Panc1 (cell line): ENCODE results near the gene INF2. TPM values are rescaled to one million over a fixed set of nuclear protein-coding genes. Genes with fewer than 3 reads are reported as not detected.
A peak's percentile ranks its signal among the peaks of the same experiment; 100 is the strongest.

ENCODE experiments used
- ATAC-seq: fragments of 200-7000 bp; cut with Tn5 transposase; 2 replicates; pipeline ENCODE4 v1.9.1; 2020; ENCODE audit warnings: mild to moderate bottlenecking, moderate library complexity
- BruUV-seq: library from RNA; stranded (reverse); fragments of 400-500 nt; replicated peaks from 2 replicates; lab custom pipeline; 2021; lab: Mats Ljungman, UMichigan
- CTCF ChIA-PET: fragments of 300-600 bp; sonication (Branson Sonifier 250); formaldehyde crosslinking; loops from one replicate; lab custom pipeline; 2022; ENCODE audit warnings: antibody characterized with exemption; lab: Charles Lee
- POLR2A ChIA-PET: fragments of 300-600 bp; sonication (Branson Sonifier 250); formaldehyde crosslinking; loops from one replicate; lab custom pipeline; 2022; ENCODE audit warnings: antibody characterized with exemption; lab: Charles Lee
- DNase-seq: peaks from one replicate; pipeline ENCODE4 v3.0.0-alpha.2; 2010; ENCODE audit warnings: low read depth, low spot score
- H3K27ac ChIP-seq: 2 replicates; pipeline ENCODE4 v1.5.1; 2011; ENCODE audit warnings: mild to moderate bottlenecking, low read length, inconsistent platforms
- H3K27me3 ChIP-seq: fragments of 200-500 bp; sonication (Bioruptor generic); 2 replicates; pipeline ENCODE4 v1.6.0; 2014; ENCODE audit warnings: low read length, inconsistent platforms; ENCODE audit not compliant: control insufficient read depth, insufficient read depth
- H3K36me3 ChIP-seq: fragments of 200-500 bp; sonication (Bioruptor generic); 2 replicates; pipeline ENCODE4 v1.5.1; 2014; ENCODE audit warnings: inconsistent platforms, mild to moderate bottlenecking, low read length, moderate library complexity; ENCODE audit not compliant: control insufficient read depth, insufficient read depth
- H3K4me1 ChIP-seq: 2 replicates; pipeline ENCODE4 v1.5.1; 2011; ENCODE audit warnings: inconsistent platforms, mild to moderate bottlenecking, low read length, moderate library complexity; ENCODE audit not compliant: control insufficient read depth, insufficient read depth
- H3K4me3 ChIP-seq, 2 experiments: 2 replicates each; pipeline ENCODE4 v1.5.1; 2011 to 2012; ENCODE audit warnings: low read depth in 2 of 2, low read length in 2 of 2, mild to moderate bottlenecking in 2 of 2, inconsistent platforms in 1 of 2, moderate library complexity in 1 of 2
- H3K9me3 ChIP-seq: fragments of 200-500 bp; sonication (Bioruptor generic); 2 replicates; pipeline ENCODE4 v1.5.1; 2014; ENCODE audit warnings: low read depth, mild to moderate bottlenecking, inconsistent platforms, low read length, moderate library complexity; ENCODE audit not compliant: control insufficient read depth, insufficient read depth
- POLR2AphosphoS5 ChIP-seq: IDR thresholded peaks from 2 replicates; pipeline ENCODE4 v1.6.1; 2012; ENCODE audit warnings: mild to moderate bottlenecking, low read depth, low read length, moderate library complexity
- SIN3A ChIP-seq: IDR thresholded peaks from 2 replicates; pipeline ENCODE4 v1.6.1; 2012; ENCODE audit warnings: low read depth, mild to moderate bottlenecking, low read length, moderate library complexity, borderline replicate concordance; ENCODE audit not compliant: insufficient read depth
- TCF7L2 ChIP-seq: IDR thresholded peaks from 2 replicates; pipeline ENCODE4 v1.6.1; 2011; ENCODE audit warnings: mild to moderate bottlenecking, low read depth, low read length, inconsistent platforms
- in situ Hi-C: cut with HindIII; loops from 2 replicates; pipeline ENCODE4 v1.10.0; 2016; ENCODE audit warnings: low sequenced_read_pairs, low pct_unique_long_range_greater_than_20kb
- intact Hi-C: fragments of 100-400 bp; cut with micrococcal nuclease; formaldehyde crosslinking; loops from one replicate; pipeline ENCODE4 v1.10.0; 2022; ENCODE audit not compliant: unreplicated experiment
- total RNA-seq: library from RNA; stranded (reverse); gene quantifications from one replicate; pipeline ENCODE4 v1.2.1, GENCODE V29; 2021; ENCODE audit not compliant: unreplicated experiment
- TF ChIP-seq, protein P1 (sequence below), 2 experiments: IDR thresholded peaks; 2 replicates each; pipeline ENCODE4 v1.6.1; 2011 to 2012; ENCODE audit warnings: low read depth in 2 of 2, control low read depth in 1 of 2, low read length in 1 of 2, mild to moderate bottlenecking in 1 of 2, moderate library complexity in 1 of 2; ENCODE audit not compliant: insufficient read depth in 1 of 2
- TF ChIP-seq, protein P2 (sequence below): fragments of 450-650 bp; IDR thresholded peaks from 2 replicates; pipeline ENCODE4 v1.5.1; 2017; ENCODE audit warnings: mild to moderate bottlenecking

INF2 gene
- total RNA-seq, 1 experiment from 2014 or later = 195 TPM

DNA sequence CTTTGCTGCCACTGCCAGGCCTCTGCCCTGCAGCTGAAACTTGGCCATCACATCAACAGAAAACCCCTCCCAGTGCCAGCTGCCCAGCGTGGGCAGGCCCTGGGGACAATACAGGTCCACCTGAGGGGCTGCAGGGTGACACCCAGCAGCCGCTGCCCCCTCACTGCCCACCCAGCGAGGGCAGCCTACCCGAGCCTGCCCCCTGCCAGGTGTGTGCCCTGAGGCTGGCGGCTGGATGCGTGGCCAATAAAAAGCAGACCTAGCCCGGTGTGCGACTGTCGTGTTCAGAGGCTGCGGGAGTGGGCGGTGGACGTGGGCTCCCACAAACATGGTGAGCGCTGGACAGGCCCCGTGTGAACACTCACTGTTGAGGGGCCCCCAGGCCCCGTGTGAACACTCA, 29.9 kb downstream of the INF2 start:
- intact Hi-C loops = no loop called here
- DNase-seq (no peak), ATAC-seq (no peak)
- BruUV-seq = no TSS peak
- TF ChIP-seq, protein P1, sequence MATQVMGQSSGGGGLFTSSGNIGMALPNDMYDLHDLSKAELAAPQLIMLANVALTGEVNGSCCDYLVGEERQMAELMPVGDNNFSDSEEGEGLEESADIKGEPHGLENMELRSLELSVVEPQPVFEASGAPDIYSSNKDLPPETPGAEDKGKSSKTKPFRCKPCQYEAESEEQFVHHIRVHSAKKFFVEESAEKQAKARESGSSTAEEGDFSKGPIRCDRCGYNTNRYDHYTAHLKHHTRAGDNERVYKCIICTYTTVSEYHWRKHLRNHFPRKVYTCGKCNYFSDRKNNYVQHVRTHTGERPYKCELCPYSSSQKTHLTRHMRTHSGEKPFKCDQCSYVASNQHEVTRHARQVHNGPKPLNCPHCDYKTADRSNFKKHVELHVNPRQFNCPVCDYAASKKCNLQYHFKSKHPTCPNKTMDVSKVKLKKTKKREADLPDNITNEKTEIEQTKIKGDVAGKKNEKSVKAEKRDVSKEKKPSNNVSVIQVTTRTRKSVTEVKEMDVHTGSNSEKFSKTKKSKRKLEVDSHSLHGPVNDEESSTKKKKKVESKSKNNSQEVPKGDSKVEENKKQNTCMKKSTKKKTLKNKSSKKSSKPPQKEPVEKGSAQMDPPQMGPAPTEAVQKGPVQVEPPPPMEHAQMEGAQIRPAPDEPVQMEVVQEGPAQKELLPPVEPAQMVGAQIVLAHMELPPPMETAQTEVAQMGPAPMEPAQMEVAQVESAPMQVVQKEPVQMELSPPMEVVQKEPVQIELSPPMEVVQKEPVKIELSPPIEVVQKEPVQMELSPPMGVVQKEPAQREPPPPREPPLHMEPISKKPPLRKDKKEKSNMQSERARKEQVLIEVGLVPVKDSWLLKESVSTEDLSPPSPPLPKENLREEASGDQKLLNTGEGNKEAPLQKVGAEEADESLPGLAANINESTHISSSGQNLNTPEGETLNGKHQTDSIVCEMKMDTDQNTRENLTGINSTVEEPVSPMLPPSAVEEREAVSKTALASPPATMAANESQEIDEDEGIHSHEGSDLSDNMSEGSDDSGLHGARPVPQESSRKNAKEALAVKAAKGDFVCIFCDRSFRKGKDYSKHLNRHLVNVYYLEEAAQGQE (IDR thresholded peaks at IDR 0.05; ENCODE audit: insufficient read depth in 1 of 2, low read depth in 2 of 2, low read length in 1 of 2) = no peak
- TF ChIP-seq, protein P2, sequence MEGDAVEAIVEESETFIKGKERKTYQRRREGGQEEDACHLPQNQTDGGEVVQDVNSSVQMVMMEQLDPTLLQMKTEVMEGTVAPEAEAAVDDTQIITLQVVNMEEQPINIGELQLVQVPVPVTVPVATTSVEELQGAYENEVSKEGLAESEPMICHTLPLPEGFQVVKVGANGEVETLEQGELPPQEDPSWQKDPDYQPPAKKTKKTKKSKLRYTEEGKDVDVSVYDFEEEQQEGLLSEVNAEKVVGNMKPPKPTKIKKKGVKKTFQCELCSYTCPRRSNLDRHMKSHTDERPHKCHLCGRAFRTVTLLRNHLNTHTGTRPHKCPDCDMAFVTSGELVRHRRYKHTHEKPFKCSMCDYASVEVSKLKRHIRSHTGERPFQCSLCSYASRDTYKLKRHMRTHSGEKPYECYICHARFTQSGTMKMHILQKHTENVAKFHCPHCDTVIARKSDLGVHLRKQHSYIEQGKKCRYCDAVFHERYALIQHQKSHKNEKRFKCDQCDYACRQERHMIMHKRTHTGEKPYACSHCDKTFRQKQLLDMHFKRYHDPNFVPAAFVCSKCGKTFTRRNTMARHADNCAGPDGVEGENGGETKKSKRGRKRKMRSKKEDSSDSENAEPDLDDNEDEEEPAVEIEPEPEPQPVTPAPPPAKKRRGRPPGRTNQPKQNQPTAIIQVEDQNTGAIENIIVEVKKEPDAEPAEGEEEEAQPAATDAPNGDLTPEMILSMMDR = no peak
- TF ChIP-seq SIN3A (no peak), POLR2AphosphoS5 (no peak), TCF7L2 (no peak)
- Histone ChIP-seq H3K27ac (no peak overlapping the region), H3K27me3 (no peaks in the 10 kb centered on the region), H3K4me3 (no peak overlapping the region), H3K36me3 (no peaks in the 10 kb centered on the region), H3K9me3 (no peaks in the 10 kb centered on the region), H3K4me1 (peaks cover 19% of the 10 kb centered on the region)
- POLR2A ChIA-PET = no interaction called here
- in situ Hi-C loops = no loop called here
- CTCF ChIA-PET = no interaction called here

DNA sequence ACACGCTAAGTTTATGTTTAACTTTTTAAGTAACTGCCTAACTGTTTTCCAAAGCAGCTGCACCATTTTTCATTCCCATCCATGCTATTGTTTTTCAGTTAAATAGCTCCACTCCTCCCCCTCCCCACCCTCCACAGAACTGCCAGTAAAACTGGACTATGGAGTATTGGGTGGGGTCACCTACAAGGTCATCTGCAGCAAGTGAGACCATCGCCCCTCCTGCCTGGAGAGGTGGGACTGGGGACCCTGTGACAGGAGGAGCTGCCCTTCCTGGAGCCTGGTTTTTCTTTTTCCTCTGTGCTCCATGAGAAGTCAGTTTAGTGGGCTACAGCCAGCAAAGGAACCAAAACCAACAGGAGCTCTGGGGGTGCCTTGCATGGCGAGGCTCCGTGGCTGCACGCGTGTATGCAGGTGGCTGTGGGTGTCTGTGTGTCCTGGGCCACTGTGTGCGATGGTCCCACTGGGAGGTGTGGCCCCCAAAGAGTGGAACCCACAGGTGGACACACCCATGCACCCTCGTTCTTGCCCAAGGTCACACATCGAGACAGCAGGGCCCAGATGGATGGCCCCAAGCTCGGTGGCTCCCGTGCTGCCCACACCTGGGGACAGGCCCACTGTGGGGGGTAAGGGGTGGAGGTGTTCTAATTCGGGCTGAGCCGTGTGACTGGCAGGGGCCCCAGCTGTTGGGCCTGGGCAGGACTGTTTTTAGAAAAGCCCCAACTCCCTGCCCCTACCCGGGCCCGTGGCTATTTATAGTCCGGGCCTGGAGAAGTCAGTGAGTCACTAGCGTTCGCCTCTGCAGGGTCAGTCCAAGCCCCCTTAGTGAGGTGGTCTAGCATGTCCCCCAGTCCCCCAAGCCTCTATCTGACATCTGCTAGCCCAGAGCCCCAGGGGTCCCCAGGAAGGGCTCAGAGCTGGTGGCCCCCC, 32.4 kb downstream of the INF2 start:
- POLR2A ChIA-PET = interaction anchor here (0.6 kb wide), 1 partner anchor 24 kb away, joined by 3 read pairs; no protein-coding TSS in a partner anchor
- DNase-seq (no peak), ATAC-seq (no peak)
- Histone ChIP-seq H3K27ac (peak overlapping the region; percentile 23; the same call in 1 of the 2 replicates), H3K9me3 (no peaks in the 10 kb centered on the region), H3K4me1 (peaks cover 33% of the 10 kb centered on the region), H3K27me3 (no peaks in the 10 kb centered on the region), H3K4me3 (no peak overlapping the region), H3K36me3 (no peaks in the 10 kb centered on the region)
- CTCF ChIA-PET = no interaction called here
- no TSS peak for BruUV-seq
- TF ChIP-seq, protein P2 = no peak
- TF ChIP-seq, protein P1 (IDR thresholded peaks at IDR 0.05; ENCODE audit: insufficient read depth in 1 of 2, low read depth in 2 of 2, low read length in 1 of 2) = no peak
- TF ChIP-seq SIN3A (no peak), TCF7L2 (no peak), POLR2AphosphoS5 (no peak; the same call in 1 of the 2 replicates)
- intact Hi-C loops (no loop called here), in situ Hi-C loops (no loop called here)
